Smooth muscle cell (in vitro differentiated cells): Measurements from ENCODE around the gene PLCB1. TPM values are rescaled to one million over a fixed set of nuclear protein-coding genes. Genes with fewer than 3 reads are reported as not detected.

Experiments used
- DNase-seq: peaks from one replicate; lab custom pipeline; 2025; ENCODE audit not compliant: unreplicated experiment; lab: John Stamatoyannopoulos, UW
- H2AFZ ChIP-seq: fragments of 200-600 bp; sonication (generic); 2 replicates; pipeline ENCODE4 v1.6.0; 2016; ENCODE audit warnings: antibody characterized with exemption, low read depth, mild to moderate bottlenecking
- H3F3A ChIP-seq: fragments of 200-600 bp; sonication (generic); 2 replicates; pipeline ENCODE4 v1.6.0; 2017; ENCODE audit warnings: antibody characterized with exemption, low read depth
- H3K27ac ChIP-seq: fragments of 200-600 bp; sonication (generic); 2 replicates; pipeline ENCODE4 v1.5.1; 2016; ENCODE audit warnings: low read depth, mild to moderate bottlenecking
- H3K27me3 ChIP-seq: fragments of 200-600 bp; sonication (generic); 2 replicates; pipeline ENCODE4 v1.6.1; 2016; ENCODE audit warnings: low read depth, mild to moderate bottlenecking
- H3K36me3 ChIP-seq: fragments of 200-600 bp; sonication (generic); 2 replicates; pipeline ENCODE4 v1.5.1; 2016; ENCODE audit warnings: low read depth
- H3K4me1 ChIP-seq: fragments of 200-600 bp; sonication (generic); 2 replicates; pipeline ENCODE4 v1.5.1; 2016; ENCODE audit warnings: low read depth
- H3K4me2 ChIP-seq: fragments of 200-600 bp; sonication (generic); 2 replicates; pipeline ENCODE4 v1.6.0; 2016; ENCODE audit warnings: mild to moderate bottlenecking
- H3K4me3 ChIP-seq: fragments of 200-600 bp; sonication (generic); 2 replicates; pipeline ENCODE4 v1.5.1; 2016; ENCODE audit warnings: mild to moderate bottlenecking
- H3K79me2 ChIP-seq: fragments of 200-600 bp; sonication (generic); 2 replicates; pipeline ENCODE4 v1.6.0; 2016; ENCODE audit warnings: low read depth, mild to moderate bottlenecking
- H3K9ac ChIP-seq: fragments of 200-600 bp; sonication (generic); 2 replicates; pipeline ENCODE4 v1.6.0; 2016; ENCODE audit warnings: low read depth
- H3K9me3 ChIP-seq: fragments of 200-600 bp; sonication (generic); replicated peaks from 2 replicates; pipeline ENCODE4 v1.5.1; 2016; ENCODE audit warnings: low read depth
- H4K20me1 ChIP-seq: fragments of 200-600 bp; sonication (generic); 2 replicates; pipeline ENCODE4 v1.6.0; 2016; ENCODE audit warnings: low read depth
- CTCF ChIP-seq: fragments of 200-600 bp; sonication (generic); IDR thresholded peaks from 2 replicates; pipeline ENCODE4 v1.5.1; 2017; ENCODE audit warnings: borderline replicate concordance, mild to moderate bottlenecking, antibody characterized with exemption; ENCODE audit not compliant: insufficient read depth, poor library complexity, severe bottlenecking
- WGBS: methylation state at CpG from one replicate; pipeline ENCODE4 v1.1.7; 2016; ENCODE audit warnings: low lambda C conversion rate; 5-methylcytosine and 5-hydroxymethylcytosine counted together
- polyA plus RNA-seq: library from polyadenylated mRNA; unstranded; fragments of >200 nt; fragmentation: Nextera tagmentation; extraction: Ambion mirVana; gene quantifications from 2 replicates; pipeline ENCODE4 v1.2.1, GENCODE V29; 2016
- total RNA-seq: library from RNA; depleted of rRNA; stranded (reverse); fragments of >200 nt; gene quantifications from 2 replicates; pipeline ENCODE4 v1.2.3, GENCODE V29; 2014

Gene PLCB1
- total and polyA plus RNA-seq, 2 experiments from 2014 or later = 4.7 to 25.3 TPM

GRCh38 chr20:8260837-8261251, 128.8 kb downstream of the PLCB1 start:
- no peaks in the 10 kb centered on the region for H3K9me3 ChIP-seq
- no peak overlapping the region for H3K4me2 ChIP-seq
- H3K27ac ChIP-seq = no peak overlapping the region
- no peaks in the 10 kb centered on the region for H4K20me1 ChIP-seq
- H3F3A ChIP-seq = no peaks in the 10 kb centered on the region
- H3K4me1 ChIP-seq = no peaks in the 10 kb centered on the region
- H3K36me3 ChIP-seq = no peaks in the 10 kb centered on the region
- no peak for DNase-seq
- 76% methylated on average over 5 of the region's 5 CpGs for WGBS
- H3K9ac ChIP-seq = no peak overlapping the region
- no peaks in the 10 kb centered on the region for H3K27me3 ChIP-seq
- no peaks in the 10 kb centered on the region for H3K79me2 ChIP-seq
- no peak for TF ChIP-seq CTCF
- no peak overlapping the region for H2AFZ ChIP-seq
- H3K4me3 ChIP-seq = no peak overlapping the region

GRCh38 chr20:8262721-8263120, 130.7 kb downstream of the PLCB1 start:
- Histone ChIP-seq H3K9me3 (no peaks in the 10 kb centered on the region), H3K79me2 (no peaks in the 10 kb centered on the region), H4K20me1 (no peaks in the 10 kb centered on the region), H3K4me1 (no peaks in the 10 kb centered on the region), H3K27ac (no peak overlapping the region), H3F3A (no peaks in the 10 kb centered on the region), H3K4me3 (no peak overlapping the region), H3K36me3 (no peaks in the 10 kb centered on the region), H3K4me2 (no peak overlapping the region), H3K27me3 (no peaks in the 10 kb centered on the region), H2AFZ (no peak overlapping the region), H3K9ac (no peak overlapping the region)
- no peak for TF ChIP-seq CTCF
- no peak for DNase-seq
- 95% methylated on average over 1 of the region's 1 CpG for WGBS

GRCh38 chr20:8265588-8265987, 133.5 kb downstream of the PLCB1 start:
- H3K9ac ChIP-seq = no peak overlapping the region
- H3K9me3 ChIP-seq = no peaks in the 10 kb centered on the region
- no peak overlapping the region for H3K4me2 ChIP-seq
- H3K79me2 ChIP-seq = no peaks in the 10 kb centered on the region
- no peaks in the 10 kb centered on the region for H3K36me3 ChIP-seq
- H2AFZ ChIP-seq = no peak overlapping the region
- H3K27ac ChIP-seq = no peak overlapping the region
- no peaks in the 10 kb centered on the region for H3K4me1 ChIP-seq
- H3K4me3 ChIP-seq = no peak overlapping the region
- H3F3A ChIP-seq = no peaks in the 10 kb centered on the region
- H4K20me1 ChIP-seq = no peaks in the 10 kb centered on the region
- no peaks in the 10 kb centered on the region for H3K27me3 ChIP-seq
- no peak for DNase-seq
- no peak for TF ChIP-seq CTCF

GRCh38 chr20:8267009-8267408, 134.9 kb downstream of the PLCB1 start:
- Histone ChIP-seq H3K9ac (no peak overlapping the region), H3F3A (no peaks in the 10 kb centered on the region), H3K27me3 (no peaks in the 10 kb centered on the region), H3K9me3 (no peaks in the 10 kb centered on the region), H3K27ac (no peak overlapping the region), H4K20me1 (no peaks in the 10 kb centered on the region), H3K4me1 (no peaks in the 10 kb centered on the region), H3K36me3 (no peaks in the 10 kb centered on the region), H2AFZ (no peak overlapping the region), H3K4me3 (no peak overlapping the region), H3K4me2 (no peak overlapping the region), H3K79me2 (no peaks in the 10 kb centered on the region)
- DNase-seq = no peak
- WGBS = 88% methylated on average over 6 of the region's 6 CpGs
- no peak for TF ChIP-seq CTCF
